ENCODE data around the gene RBM26. TPM values are rescaled to one million over a fixed set of nuclear protein-coding genes. Genes with fewer than 3 reads are reported as not detected.

Gene RBM26
- total and polyA plus RNA-seq, 2 experiments from 2014 or later, result 19.3 to 45.9 TPM

DNA sequence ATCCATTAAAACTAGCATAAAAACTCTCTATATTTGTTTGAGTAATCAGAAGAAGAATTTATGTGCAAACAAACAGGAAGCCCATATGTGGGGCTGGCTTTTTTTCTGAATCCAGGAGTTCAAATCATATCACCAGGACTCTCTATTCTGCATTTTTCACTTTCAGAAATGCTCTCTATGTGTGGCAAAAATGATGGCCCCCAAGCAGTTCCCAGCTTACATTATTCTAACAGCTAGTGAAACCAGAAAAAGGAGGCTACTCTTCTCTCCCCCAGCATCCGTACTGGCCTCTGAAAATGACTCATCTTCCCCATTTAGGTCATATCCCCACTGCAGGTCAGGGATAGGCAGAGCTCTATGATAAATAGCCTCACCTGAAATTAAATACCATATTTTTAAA lies 20.4 kb downstream of the RBM26 start:
- Histone ChIP-seq H3K27me3 (no peaks in the 10 kb centered on the region), H3K9me3 (ENCODE audit: low read depth) (no peaks in the 10 kb centered on the region), H3K79me2 (peaks cover 100% of the 10 kb centered on the region)

DNA sequence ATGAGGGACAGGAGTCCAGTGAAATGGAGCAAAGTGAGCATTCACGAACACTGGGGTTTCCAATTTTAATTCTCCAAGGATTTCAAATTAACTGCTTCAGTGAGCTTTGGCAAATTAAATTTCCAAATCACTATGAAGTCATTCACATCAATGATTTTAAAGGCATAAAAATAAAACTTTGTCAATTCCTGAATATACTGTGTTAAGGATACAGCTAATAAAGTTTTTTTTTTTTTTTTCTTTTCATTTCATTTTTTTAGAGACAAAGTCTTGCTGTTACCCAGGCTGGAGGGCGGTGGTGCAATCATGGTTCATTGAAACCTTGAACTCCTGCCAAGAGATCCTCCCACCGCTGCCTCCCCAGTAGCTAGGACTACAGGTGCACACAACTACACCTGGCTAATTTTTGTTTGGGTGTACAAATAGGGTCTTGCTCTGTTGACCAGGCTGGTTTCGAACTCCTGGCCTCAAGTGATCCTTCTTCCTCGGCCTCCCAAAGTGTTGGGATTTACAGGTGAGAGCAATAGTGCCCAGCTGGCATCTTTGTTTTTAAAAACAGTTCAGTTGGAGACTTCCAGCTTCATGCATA lies 21.9 kb downstream of the RBM26 start:
- no peaks in the 10 kb centered on the region for H3K9me3 ChIP-seq (ENCODE audit: low read depth)
- H3K79me2 ChIP-seq, result peaks cover 100% of the 10 kb centered on the region
- H3K36me3 ChIP-seq (replicated peaks; ENCODE audit: insufficient read depth, low read depth), result no peaks in the 10 kb centered on the region
- H3K27me3 ChIP-seq, result no peaks in the 10 kb centered on the region
- no peak overlapping the region for H2AFZ ChIP-seq
- H3K9me2 ChIP-seq (replicated peaks; ENCODE audit: insufficient read depth), result no peaks in the 10 kb centered on the region
- 96% methylated on average over 5 of the region's 5 CpGs for WGBS (ENCODE audit: low lambda C conversion rate, missing lambda C conversion rate)
- H3K4me2 ChIP-seq, result no peak overlapping the region
- TF ChIP-seq EZH2phosphoT487 (IDR thresholded peaks at IDR 0.05; ENCODE audit: low read depth, severe bottlenecking, unreplicated experiment) (no peak), EZH2 (IDR thresholded peaks at IDR 0.05; ENCODE audit: borderline replicate concordance) (no peak)
- TF ChIP-seq, protein P1, sequence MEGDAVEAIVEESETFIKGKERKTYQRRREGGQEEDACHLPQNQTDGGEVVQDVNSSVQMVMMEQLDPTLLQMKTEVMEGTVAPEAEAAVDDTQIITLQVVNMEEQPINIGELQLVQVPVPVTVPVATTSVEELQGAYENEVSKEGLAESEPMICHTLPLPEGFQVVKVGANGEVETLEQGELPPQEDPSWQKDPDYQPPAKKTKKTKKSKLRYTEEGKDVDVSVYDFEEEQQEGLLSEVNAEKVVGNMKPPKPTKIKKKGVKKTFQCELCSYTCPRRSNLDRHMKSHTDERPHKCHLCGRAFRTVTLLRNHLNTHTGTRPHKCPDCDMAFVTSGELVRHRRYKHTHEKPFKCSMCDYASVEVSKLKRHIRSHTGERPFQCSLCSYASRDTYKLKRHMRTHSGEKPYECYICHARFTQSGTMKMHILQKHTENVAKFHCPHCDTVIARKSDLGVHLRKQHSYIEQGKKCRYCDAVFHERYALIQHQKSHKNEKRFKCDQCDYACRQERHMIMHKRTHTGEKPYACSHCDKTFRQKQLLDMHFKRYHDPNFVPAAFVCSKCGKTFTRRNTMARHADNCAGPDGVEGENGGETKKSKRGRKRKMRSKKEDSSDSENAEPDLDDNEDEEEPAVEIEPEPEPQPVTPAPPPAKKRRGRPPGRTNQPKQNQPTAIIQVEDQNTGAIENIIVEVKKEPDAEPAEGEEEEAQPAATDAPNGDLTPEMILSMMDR (IDR thresholded peaks at IDR 0.05; ENCODE audit: poor library complexity), result no peak
- H3K4me1 ChIP-seq (ENCODE audit: insufficient read depth), result peaks cover 4% of the 10 kb centered on the region
- H3K4me3 ChIP-seq, result no peak overlapping the region
- peaks cover 13% of the 10 kb centered on the region for H4K20me1 ChIP-seq (ENCODE audit: insufficient read depth, poor library complexity, severe bottlenecking)
- no peak for DNase-seq (ENCODE audit: low spot score)
- H3K27ac ChIP-seq, result no peak overlapping the region

More for the DNA sequence above, 20.4 kb downstream of the RBM26 start:
- no peak for DNase-seq (ENCODE audit: low spot score)
- no peak overlapping the region for H3K27ac ChIP-seq
- no peak overlapping the region for H3K4me3 ChIP-seq
- no peak overlapping the region for H3K4me2 ChIP-seq
- H3K36me3 ChIP-seq (replicated peaks; ENCODE audit: insufficient read depth, low read depth), result no peaks in the 10 kb centered on the region
- H4K20me1 ChIP-seq (ENCODE audit: insufficient read depth, poor library complexity, severe bottlenecking), result peaks cover 13% of the 10 kb centered on the region
- no peak for TF ChIP-seq EZH2 (IDR thresholded peaks at IDR 0.05; ENCODE audit: borderline replicate concordance)
- TF ChIP-seq, protein P1 (IDR thresholded peaks at IDR 0.05; ENCODE audit: poor library complexity), result no peak
- no peak for TF ChIP-seq EZH2phosphoT487 (IDR thresholded peaks at IDR 0.05; ENCODE audit: low read depth, severe bottlenecking, unreplicated experiment)
- H3K4me1 ChIP-seq (ENCODE audit: insufficient read depth), result no peaks in the 10 kb centered on the region
- no peak overlapping the region for H2AFZ ChIP-seq
- 80% methylated on average over 1 of the region's 1 CpG for WGBS (ENCODE audit: low lambda C conversion rate, missing lambda C conversion rate)
- H3K9me2 ChIP-seq (replicated peaks; ENCODE audit: insufficient read depth), result no peaks in the 10 kb centered on the region

DNA sequence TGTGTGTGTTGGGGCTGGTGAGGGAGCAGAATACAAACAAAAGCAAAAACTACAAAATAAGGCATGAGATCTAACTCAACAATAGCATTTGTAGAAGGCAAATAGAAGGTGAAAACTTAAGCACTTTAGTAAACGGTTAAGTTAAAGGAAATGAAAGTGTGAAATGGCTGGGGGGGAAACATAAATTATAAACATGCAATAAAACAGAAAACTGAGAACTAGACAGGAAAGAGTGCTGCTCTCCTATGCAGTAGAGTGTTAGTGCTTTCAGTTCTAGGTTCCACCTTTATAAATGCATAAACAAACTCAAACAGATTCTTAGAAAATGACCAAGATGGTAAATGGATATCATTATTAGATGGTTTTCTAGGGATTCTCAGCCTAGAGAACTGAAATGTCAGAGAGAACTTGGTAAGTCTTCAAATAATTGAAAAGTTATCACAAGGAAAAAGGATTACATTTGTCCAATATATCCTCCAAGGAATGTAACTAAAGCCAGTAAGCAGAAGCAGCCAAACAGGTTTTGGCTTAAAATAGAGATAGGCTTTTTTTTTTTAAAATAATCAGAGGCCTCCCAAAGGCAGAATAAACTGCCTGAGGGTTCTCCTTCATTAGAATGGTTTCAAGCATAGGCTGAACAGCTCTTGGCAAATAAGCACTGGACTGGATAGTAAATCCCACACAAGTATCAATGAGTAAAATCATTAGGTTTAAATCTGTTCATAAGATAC lies 23.3 kb downstream of the RBM26 start:
- no peak overlapping the region for H3K4me2 ChIP-seq
- peaks cover 99% of the 10 kb centered on the region for H3K79me2 ChIP-seq
- H3K4me1 ChIP-seq (ENCODE audit: insufficient read depth), result peaks cover 4% of the 10 kb centered on the region
- peaks cover 10% of the 10 kb centered on the region for H4K20me1 ChIP-seq (ENCODE audit: insufficient read depth, poor library complexity, severe bottlenecking)
- H3K9me2 ChIP-seq (replicated peaks; ENCODE audit: insufficient read depth), result no peaks in the 10 kb centered on the region
- no peaks in the 10 kb centered on the region for H3K9me3 ChIP-seq (ENCODE audit: low read depth)
- no peak overlapping the region for H3K4me3 ChIP-seq
- DNase-seq (ENCODE audit: low spot score), result no peak
- no peaks in the 10 kb centered on the region for H3K36me3 ChIP-seq (replicated peaks; ENCODE audit: insufficient read depth, low read depth)
- WGBS (ENCODE audit: low lambda C conversion rate, missing lambda C conversion rate), result 18% methylated on average over 1 of the region's 1 CpG
- peak overlapping the region; percentile 16 for H3K27ac ChIP-seq
- no peaks in the 10 kb centered on the region for H3K27me3 ChIP-seq
- H2AFZ ChIP-seq, result no peak overlapping the region
- TF ChIP-seq EZH2phosphoT487 (IDR thresholded peaks at IDR 0.05; ENCODE audit: low read depth, severe bottlenecking, unreplicated experiment), result no peak
- TF ChIP-seq, protein P1 (IDR thresholded peaks at IDR 0.05; ENCODE audit: poor library complexity), result no peak
- TF ChIP-seq EZH2 (IDR thresholded peaks at IDR 0.05; ENCODE audit: borderline replicate concordance), result no peak
